Fibroblast of skin of left quadriceps (primary cell): ENCODE data around the gene KRT86.
"Not testable (repeated sequence)": the region's sequence is repeated elsewhere in the genome, so short reads cannot be mapped to it uniquely, and the experiment has no call there.

Experiments used
- DNase-seq, 2 experiments: peaks; one replicate each; pipeline ENCODE4 v3.0.0-alpha.2; 2013; ENCODE audit warnings: low read depth in 2 of 2

The KRT86 gene

GRCh38 chr12:52314511-52314910 is 40.1 kb downstream of the KRT86 start:
- DNase-seq = no peak

GRCh38 chr12:52315721-52316120 is 41.3 kb downstream of the KRT86 start:
- not testable (repeated sequence) for DNase-seq

DNA sequence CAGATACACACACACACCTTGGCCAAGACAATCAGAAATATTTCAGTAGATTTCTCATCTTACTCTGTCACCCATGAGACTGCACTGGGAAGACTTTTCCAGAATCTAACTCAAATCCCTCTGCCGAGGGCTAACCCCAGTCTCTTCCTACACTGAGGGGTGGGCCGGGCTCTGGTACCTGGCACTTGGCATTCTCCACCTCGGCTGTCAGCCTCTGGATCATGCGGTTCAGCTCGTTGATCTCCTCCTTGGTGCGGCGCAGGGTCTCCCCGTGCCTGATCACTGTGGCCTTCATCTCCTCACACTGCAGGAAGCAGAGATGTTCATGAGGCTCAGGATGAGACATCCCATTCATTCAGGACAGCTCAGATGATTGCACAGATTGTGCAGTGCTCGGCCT is 41.8 kb downstream of the KRT86 start:
- no peak for DNase-seq

- no peak for DNase-seq
Measured at GRCh38 chr12:52316701-52317100, 42.3 kb downstream of the KRT86 start.

DNA sequence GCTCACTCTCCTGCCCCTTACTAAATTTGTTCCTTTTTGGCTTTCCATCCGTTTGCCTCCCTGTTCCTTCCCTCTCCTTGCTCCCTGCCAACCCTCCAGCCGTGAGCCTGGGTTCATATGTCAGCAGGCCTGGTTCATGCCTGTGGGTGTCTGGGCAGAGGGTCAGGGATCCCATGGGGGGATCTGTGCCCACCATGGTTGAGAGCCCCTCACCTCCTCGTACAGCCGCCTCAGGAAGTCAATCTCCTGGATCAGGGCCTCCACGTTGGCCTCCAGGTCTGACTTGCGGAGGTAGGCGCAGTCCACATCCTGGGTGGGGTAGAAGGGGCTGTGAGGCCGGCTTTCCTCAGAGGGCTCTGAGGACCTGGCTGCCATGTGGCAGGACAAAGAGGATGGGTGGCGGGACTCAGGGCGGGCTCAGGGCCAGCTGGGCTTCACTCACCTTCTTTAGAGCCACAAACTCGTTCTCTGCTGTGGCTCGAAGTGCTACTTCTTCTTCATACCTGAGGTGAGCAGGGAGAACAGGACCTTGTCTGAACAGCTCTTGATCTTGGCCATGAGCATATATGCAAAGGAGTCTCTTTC is 43.1 kb downstream of the KRT86 start:
- DNase-seq = no peak

DNA sequence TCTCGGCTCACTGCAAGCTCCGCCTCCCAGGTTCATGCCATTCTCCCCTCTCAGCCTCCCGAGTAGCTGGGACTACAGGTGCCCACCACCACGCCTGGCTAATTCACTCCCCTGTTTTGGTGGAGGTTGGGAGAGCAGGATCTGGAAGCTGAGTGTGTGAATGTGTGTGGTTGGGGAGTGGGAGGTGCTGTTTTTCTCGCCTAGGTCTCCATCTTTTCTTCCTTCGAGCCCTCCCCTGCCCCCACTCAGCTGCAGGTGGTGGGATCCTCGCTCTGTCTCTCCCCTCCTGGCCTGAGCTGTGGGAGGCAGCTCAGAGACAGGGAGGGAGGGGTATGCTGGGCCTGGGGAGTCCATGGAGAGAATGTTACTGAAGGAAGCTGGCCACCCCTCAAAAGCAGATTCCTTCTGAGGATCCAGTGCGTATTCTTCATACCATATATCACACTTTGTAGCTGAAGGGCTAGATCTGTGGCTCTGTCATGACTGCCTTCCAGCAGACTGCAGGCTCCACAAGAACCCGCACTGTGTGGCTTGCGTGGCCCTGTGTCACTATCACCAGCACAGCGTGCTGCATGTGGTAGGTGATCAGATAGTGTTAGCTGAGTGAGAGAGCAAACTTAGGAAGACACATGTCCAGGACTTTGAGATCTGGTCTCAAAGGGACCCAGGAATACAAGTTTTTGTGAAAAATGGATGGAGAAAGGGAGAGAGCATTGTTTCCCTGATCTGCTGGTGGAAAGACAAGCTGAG is 44.0 kb downstream of the KRT86 start:
- no peak for DNase-seq

DNA sequence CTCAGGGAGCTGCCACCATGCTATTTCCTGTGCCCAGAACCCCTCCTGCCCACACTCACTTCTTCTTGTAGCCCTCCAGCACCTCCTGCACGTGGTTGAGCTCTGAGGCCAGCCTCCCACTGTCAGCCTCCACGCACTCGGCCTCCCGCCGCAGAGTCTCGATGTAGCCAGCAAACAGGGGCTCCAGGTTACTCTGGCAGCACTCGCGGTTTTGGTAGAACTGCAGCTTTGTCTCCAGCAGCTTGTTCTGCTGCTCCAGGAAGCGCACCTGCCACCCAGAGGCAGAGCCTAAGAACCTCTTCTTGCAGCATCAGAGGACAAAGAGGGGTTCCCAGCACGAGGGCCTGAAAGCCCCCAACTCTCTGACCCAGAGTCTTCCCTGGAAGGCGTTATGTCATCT is 44.7 kb downstream of the KRT86 start:
- DNase-seq = no peak

DNA sequence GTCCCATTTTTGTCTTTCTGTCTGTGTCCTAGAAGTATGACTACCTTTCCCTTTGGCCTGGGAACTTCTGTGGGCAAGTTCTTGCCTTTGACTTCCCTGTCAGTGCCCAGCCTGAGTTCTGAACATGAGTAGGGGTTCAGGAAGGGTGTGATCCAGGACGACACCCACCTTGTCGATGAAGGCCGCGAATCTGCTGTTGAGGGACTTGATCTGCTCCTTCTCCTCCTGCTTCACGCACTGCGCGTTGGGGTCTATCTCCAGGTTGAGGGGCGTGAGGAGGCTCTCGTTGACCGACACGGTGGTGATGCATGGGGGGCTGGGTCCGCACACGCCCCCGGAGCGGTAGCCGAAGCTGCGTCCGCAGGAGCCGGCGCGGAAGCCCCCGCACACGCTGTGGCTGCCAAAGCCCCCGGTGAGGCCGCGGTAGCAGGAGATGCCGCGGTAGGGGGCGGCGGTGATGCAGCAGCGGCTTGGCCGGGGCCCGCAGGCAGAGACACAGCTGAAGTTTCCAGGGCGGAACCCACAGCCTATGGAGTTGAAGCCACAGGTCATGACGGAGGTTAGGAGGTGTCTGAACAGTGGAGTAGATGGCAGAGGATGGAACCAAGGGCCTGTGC is 46.4 kb downstream of the KRT86 start, which contains the start of gene KRT83:
KRT83 (minus strand) TSS at position 615 of the 617 bp plus-strand sequence; CDS start at position 552, 63 bp downstream.
- DNase-seq = no peak

- no peak for DNase-seq
Measured at GRCh38 chr12:52321418-52321817, 47.0 kb downstream of the KRT86 start.

DNA sequence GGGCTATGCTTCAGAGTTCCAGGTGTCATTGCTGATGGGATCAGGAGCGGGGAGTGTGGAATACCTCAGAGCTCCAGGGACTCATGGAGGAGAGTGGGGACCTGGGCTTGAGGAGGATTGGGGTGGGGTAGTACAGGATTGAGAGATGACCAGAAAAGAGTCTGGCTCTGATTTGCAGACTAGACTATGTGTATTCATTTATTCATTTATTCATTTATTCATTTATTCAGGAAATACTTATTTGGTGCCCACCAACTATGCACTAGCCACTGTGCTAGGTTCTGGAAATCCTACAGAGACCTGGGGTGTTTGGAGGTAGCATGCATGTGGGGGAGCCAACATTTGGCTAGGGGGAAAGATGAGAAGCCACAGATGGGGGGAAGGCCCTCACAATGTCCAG is 47.6 kb downstream of the KRT86 start:
- DNase-seq = no peak

GRCh38 chr12:52323001-52323400 is 48.6 kb downstream of the KRT86 start:
- DNase-seq = no peak

DNA sequence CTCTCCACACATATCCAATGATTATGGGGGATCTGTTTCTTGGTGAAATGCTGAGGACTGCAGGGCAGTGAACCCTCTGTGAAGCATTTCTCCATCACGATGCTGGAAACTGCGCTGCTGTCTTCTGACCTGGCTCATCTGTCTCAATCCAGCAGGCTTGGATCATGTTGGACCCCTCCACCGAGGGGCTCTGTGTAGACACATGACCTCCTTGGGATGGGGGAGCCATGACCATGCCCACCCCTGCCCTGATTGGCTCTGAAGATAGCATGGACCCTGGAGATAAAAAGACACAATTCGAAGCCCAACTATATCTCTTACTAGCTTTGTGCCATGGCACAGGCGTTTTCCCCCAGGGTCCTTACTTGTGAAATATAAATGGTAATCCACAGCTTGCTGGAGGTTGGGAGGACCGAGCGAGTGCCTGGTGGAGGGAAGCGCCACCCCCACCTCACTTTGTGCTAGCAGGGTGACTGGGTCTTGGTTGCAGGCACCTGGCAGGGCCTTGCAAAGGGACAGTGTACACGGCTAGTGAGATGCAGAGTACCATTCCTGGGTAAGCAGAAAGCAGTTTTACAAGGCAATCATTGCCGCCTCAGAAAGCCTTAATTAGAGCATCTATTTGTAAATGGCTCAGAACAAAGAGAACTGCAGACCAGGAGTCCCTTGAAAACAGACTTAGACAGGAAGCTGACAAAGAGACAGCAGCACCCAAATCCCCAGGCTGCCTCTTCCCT is 49.1 kb downstream of the KRT86 start:
- no peak for DNase-seq

GRCh38 chr12:52324153-52324444 is 49.7 kb downstream of the KRT86 start:
- DNase-seq = no peak

- DNase-seq = peak; percentile 51 to 65
Measured at GRCh38 chr12:52327052-52327829, 52.8 kb downstream of the KRT86 start.

DNA sequence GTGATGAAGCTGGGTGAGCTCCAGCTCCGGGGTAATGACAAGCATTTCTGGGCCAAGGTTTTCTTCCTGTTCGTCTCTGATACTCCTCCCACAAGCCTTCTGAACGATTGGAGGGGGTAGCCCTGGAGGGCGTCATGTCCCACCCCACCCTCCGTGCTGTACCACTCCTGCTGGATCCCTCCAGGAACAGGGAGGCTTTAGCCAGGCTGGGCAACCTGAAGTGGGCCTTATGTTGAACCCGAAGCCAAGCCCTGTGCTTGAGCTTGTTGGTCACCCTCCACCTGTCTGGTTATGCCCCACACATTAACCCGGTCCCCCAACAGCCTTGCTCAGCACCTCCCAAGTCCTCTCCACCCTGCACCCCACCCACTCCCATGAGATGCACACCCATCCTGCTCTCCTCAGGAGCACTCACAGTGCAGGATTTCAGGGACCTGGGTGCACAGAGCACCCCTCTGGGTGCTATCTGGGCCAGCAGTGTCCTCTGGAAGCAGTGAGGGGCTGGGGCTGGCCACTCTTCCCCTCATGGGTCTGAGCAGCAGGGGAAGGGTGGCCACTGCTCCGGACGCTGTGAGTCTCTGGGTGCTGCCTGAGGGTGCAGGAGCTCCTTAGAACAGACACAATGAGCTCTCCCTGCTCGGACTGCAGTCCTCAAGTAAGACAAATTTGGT is 53.5 kb downstream of the KRT86 start:
- DNase-seq = no peak

- DNase-seq = no peak
Measured at GRCh38 chr12:52331039-52331438, 56.6 kb downstream of the KRT86 start.

DNA sequence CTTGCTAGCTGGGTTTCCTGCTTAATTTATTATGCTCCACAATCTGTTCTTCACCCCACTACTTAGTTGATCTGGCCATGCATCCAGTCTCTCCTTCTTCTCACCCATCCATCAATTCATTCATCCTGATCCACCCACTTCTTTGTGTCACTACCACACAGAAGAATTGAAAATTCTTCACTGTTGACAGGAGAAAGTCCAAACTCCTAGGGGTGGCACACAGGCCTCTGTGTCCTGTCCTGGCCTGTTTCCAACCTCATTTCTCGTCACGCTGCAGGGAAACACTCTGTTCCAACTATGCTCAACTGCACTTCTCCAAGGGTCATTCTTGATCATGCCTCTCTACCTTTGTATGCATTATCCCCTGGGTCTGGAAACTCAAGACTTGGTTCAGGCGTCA is 57.4 kb downstream of the KRT86 start:
- no peak for DNase-seq

DNA sequence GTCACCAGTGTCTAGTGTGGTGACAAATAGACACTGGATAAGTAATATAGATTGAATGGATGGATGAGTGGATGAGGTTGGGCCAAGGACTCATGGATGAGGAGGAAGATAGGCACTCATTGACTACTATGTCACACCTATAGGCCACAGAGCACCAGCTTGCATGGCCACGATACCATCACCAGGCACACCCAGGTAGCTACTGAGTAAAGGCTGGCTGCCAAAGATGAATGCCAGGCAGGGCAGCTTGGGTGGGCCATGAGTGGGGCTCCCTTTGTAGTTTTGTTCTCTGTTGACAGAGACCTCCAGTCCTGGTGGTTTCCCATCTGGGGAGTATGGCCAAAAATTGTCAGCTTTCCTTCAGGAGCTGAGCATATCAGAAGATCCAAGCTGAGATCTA is 57.9 kb downstream of the KRT86 start:
- DNase-seq = no peak

DNA sequence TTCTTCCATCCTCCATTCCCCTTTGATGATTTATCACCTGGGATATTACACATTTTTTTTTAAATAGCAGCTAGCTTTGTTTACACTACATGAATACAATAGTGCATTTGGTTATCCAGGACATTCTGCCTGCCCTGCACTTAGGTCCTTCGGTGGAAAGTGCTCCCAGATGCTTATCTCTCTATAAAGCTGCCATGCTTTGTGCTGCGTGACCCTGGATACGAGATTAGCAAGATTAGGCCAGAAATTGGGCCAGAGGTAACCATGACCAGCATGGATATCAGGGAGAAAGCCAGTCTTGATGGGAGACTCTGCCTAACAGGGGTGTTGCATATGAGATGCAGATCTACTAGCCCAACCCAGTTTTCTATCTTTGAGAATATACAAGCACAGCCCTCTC is 58.9 kb downstream of the KRT86 start:
- no peak for DNase-seq

- no peak for DNase-seq
Measured at GRCh38 chr12:52334185-52334584, 59.7 kb downstream of the KRT86 start.

DNA sequence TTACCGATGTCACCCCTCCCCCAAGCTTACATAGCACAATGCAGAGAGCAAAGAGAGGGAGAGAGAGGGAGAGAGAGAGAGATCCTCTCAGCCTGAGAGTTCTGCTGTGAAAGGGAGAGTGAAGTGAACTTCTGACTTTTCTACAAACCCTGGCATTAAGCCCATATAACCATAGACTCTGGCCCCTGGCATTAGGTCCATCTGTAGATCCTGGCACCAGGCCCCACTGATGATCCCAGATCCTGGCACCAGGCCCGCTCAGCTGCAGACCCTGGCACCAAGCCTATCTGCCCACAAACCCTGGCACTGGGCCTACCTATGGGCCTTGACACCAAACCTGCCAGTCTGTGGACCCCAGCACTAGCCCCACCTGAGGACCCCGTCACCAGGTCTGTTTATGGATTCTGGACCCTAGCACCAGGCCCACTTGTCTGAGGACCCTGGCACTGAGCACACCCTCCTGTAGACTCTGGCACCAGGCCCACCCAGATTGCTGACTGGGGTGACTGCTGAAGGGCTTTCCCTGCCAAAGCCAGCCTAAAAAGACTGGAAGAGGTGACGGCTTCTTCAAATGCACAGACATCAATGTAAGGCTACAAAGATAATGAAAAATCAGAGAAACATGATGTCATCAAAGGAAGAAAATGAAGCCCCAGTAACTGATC is 61.3 kb downstream of the KRT86 start:
- no peak for DNase-seq
